GM23338 (cell line): ENCODE data around the gene IGSF9B. TPM values are rescaled to one million over a fixed set of nuclear protein-coding genes. Genes with fewer than 3 reads are reported as not detected.

Experiments used
- ATAC-seq: fragments of 200-7000 bp; cut with Tn5 transposase; 3 replicates; pipeline ENCODE4 v1.9.1; 2020
- DNase-seq: peaks from one replicate; pipeline ENCODE4 v3.0.0-alpha.2; 2015; ENCODE audit warnings: low spot score
- H2AFZ ChIP-seq: fragments of 200-600 bp; sonication (generic); 2 replicates; pipeline ENCODE4 v1.8.0; 2016; ENCODE audit warnings: antibody characterized with exemption, mild to moderate bottlenecking, moderate library complexity
- H3F3A ChIP-seq: fragments of 200-600 bp; sonication (generic); replicated peaks from 2 replicates; pipeline ENCODE4 v1.8.0; 2017; ENCODE audit warnings: antibody characterized with exemption, mixed run types, low read depth
- H3K27ac ChIP-seq: fragments of 200-600 bp; sonication (generic); 2 replicates; pipeline ENCODE4 v1.6.1; 2016; ENCODE audit warnings: low read depth
- H3K27me3 ChIP-seq: fragments of 200-600 bp; sonication (generic); 2 replicates; pipeline ENCODE4 v1.8.0; 2016; ENCODE audit warnings: mild to moderate bottlenecking, mixed run types, moderate library complexity; ENCODE audit not compliant: insufficient read depth
- H3K36me3 ChIP-seq: fragments of 200-600 bp; sonication (generic); 2 replicates; pipeline ENCODE4 v1.8.0; 2016; ENCODE audit warnings: mild to moderate bottlenecking; ENCODE audit not compliant: insufficient read depth
- H3K4me1 ChIP-seq: fragments of 200-600 bp; sonication (generic); 2 replicates; pipeline ENCODE4 v1.8.0; 2016; ENCODE audit warnings: mild to moderate bottlenecking, moderate library complexity; ENCODE audit not compliant: insufficient read depth
- H3K4me2 ChIP-seq: fragments of 200-600 bp; sonication (generic); 2 replicates; pipeline ENCODE4 v1.7.1; 2017; ENCODE audit warnings: mixed run types
- H3K4me3 ChIP-seq: fragments of 200-600 bp; sonication (generic); 2 replicates; pipeline ENCODE4 v1.6.1; 2016; ENCODE audit warnings: mixed run types
- H3K79me2 ChIP-seq: fragments of 200-600 bp; sonication (generic); replicated peaks from 2 replicates; pipeline ENCODE4 v1.8.0; 2017; ENCODE audit warnings: mild to moderate bottlenecking; ENCODE audit not compliant: insufficient read depth
- H3K9me2 ChIP-seq: fragments of 200-600 bp; sonication (generic); 2 replicates; pipeline ENCODE4 v1.8.0; 2017; ENCODE audit not compliant: insufficient read depth
- H4K20me1 ChIP-seq: fragments of 200-600 bp; sonication (generic); replicated peaks from 2 replicates; pipeline ENCODE4 v1.8.0; 2017; ENCODE audit warnings: mild to moderate bottlenecking; ENCODE audit not compliant: insufficient read depth
- H3K27ac Mint-ChIP-seq: 2 replicates; pipeline ENCODE4 v1.8.0; 2020; ENCODE audit warnings: inconsistent platforms, mild to moderate bottlenecking, moderate library complexity, mixed read lengths
- H3K27me3 Mint-ChIP-seq: 3 replicates; pipeline ENCODE4 v1.8.0; 2022; ENCODE audit warnings: low read depth, mild to moderate bottlenecking, moderate library complexity, mixed read lengths, inconsistent platforms; ENCODE audit not compliant: insufficient read depth, poor library complexity
- H3K36me3 Mint-ChIP-seq: 3 replicates; pipeline ENCODE4 v1.8.0; 2021; ENCODE audit warnings: low read depth, mild to moderate bottlenecking, inconsistent platforms, moderate library complexity, mixed read lengths
- H3K4me1 Mint-ChIP-seq: 3 replicates; pipeline ENCODE4 v1.8.0; 2020; ENCODE audit warnings: mild to moderate bottlenecking, inconsistent platforms, mixed read lengths
- H3K4me3 Mint-ChIP-seq: 3 replicates; pipeline ENCODE4 v1.8.0; 2021; ENCODE audit warnings: moderate library complexity, mild to moderate bottlenecking, inconsistent platforms, mixed read lengths
- H3K9me3 Mint-ChIP-seq: 3 replicates; pipeline ENCODE4 v1.8.0; 2020; ENCODE audit warnings: moderate library complexity, mild to moderate bottlenecking, inconsistent platforms, mixed read lengths
- CREB1 ChIP-seq: fragments of 250-450 bp; sonication (Bioruptor Pico); IDR thresholded peaks from 2 replicates; pipeline ENCODE4 v1.5.0; 2020; ENCODE audit warnings: low read depth, mild to moderate bottlenecking, moderate library complexity
- EZH2 ChIP-seq: fragments of 200-600 bp; sonication (generic); IDR thresholded peaks from one replicate; pipeline ENCODE4 v1.8.0; 2017; ENCODE audit warnings: antibody characterized with exemption, mild to moderate bottlenecking, low read depth; ENCODE audit not compliant: unreplicated experiment
- EZH2phosphoT487 ChIP-seq: fragments of 200-600 bp; sonication (generic); IDR thresholded peaks from one replicate; pipeline ENCODE4 v1.8.1; 2018; ENCODE audit warnings: antibody characterized with exemption; ENCODE audit not compliant: unreplicated experiment
- JUNB ChIP-seq: IDR thresholded peaks from one replicate; pipeline ENCODE4 v1.6.1; 2016; ENCODE audit warnings: antibody characterized with exemption; ENCODE audit not compliant: unreplicated experiment
- NANOG ChIP-seq: IDR thresholded peaks from 2 replicates; pipeline ENCODE4 v1.6.1; 2016; ENCODE audit warnings: antibody characterized with exemption, borderline replicate concordance
- polyA plus RNA-seq: library from polyadenylated mRNA; unstranded; fragments of >200 nt; fragmentation: Nextera tagmentation; extraction: Ambion mirVana; gene quantifications from 2 replicates; pipeline ENCODE4 v1.2.1, GENCODE V29; 2016
- total RNA-seq: library from RNA; depleted of rRNA; stranded (reverse); fragments of >200 nt; shearing (Covaris generic); gene quantifications from 2 replicates; pipeline ENCODE4 v1.2.3, GENCODE V29; 2014
- TF ChIP-seq, protein P1 (sequence below): fragments of 250-450 bp; sonication (Bioruptor Pico); IDR thresholded peaks from 2 replicates; pipeline ENCODE4 v1.5.0; 2020; ENCODE audit warnings: mild to moderate bottlenecking, moderate library complexity
- TF ChIP-seq, protein P2 (sequence below): IDR thresholded peaks from one replicate; pipeline ENCODE4 v1.6.1; 2018; ENCODE audit warnings: antibody characterized with exemption; ENCODE audit not compliant: unreplicated experiment
- TF ChIP-seq, protein P3 (sequence below): IDR thresholded peaks from 2 replicates; pipeline ENCODE4 v1.6.1; 2016; ENCODE audit warnings: antibody characterized with exemption

The IGSF9B gene
- total and polyA plus RNA-seq, 2 experiments from 2014 or later = 8.7 to 51.2 TPM

DNA sequence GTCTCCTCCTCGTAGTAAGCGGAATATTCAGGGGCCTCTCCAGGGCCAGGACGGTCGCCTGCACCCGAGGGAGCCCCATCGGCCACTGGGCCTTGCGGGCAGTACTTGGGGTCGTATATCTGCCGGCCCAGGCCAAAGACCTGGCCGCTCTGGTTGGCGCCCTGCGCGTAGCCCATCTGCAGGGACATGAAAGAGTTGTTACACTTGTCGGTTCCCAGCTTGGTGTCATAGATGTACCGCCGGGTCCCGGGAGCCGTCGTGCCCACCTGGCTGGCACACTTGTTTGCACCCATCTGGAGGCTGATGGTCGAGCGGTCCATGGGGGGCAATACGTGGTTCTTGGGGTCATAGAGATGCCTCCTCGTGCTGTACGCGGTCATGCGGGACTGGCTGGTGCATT, 92.0 kb downstream of the IGSF9B start:
- peaks cover 2% of the 10 kb centered on the region for H3K27me3 Mint-ChIP-seq
- H3K4me1 Mint-ChIP-seq = no peaks in the 10 kb centered on the region

DNA sequence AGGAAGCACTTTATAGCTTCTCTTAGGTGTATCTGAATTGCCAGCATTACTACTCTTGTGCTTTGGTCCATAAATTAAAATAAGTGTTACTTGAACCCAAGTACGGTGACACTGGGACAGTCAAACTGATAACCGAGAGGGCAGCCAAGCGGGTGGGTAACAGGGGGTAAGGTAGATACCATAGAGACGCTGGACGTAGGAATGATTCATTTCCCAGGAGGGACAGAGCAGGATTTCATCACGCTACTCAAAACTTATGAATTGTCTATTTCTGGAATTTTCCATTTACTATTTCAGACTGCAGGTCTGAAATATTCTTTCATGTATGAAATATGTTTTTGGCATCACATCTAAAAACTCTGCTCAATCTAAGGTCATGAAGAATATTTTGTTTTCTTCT, 96.6 kb downstream of the IGSF9B start:
- TF ChIP-seq, protein P1, sequence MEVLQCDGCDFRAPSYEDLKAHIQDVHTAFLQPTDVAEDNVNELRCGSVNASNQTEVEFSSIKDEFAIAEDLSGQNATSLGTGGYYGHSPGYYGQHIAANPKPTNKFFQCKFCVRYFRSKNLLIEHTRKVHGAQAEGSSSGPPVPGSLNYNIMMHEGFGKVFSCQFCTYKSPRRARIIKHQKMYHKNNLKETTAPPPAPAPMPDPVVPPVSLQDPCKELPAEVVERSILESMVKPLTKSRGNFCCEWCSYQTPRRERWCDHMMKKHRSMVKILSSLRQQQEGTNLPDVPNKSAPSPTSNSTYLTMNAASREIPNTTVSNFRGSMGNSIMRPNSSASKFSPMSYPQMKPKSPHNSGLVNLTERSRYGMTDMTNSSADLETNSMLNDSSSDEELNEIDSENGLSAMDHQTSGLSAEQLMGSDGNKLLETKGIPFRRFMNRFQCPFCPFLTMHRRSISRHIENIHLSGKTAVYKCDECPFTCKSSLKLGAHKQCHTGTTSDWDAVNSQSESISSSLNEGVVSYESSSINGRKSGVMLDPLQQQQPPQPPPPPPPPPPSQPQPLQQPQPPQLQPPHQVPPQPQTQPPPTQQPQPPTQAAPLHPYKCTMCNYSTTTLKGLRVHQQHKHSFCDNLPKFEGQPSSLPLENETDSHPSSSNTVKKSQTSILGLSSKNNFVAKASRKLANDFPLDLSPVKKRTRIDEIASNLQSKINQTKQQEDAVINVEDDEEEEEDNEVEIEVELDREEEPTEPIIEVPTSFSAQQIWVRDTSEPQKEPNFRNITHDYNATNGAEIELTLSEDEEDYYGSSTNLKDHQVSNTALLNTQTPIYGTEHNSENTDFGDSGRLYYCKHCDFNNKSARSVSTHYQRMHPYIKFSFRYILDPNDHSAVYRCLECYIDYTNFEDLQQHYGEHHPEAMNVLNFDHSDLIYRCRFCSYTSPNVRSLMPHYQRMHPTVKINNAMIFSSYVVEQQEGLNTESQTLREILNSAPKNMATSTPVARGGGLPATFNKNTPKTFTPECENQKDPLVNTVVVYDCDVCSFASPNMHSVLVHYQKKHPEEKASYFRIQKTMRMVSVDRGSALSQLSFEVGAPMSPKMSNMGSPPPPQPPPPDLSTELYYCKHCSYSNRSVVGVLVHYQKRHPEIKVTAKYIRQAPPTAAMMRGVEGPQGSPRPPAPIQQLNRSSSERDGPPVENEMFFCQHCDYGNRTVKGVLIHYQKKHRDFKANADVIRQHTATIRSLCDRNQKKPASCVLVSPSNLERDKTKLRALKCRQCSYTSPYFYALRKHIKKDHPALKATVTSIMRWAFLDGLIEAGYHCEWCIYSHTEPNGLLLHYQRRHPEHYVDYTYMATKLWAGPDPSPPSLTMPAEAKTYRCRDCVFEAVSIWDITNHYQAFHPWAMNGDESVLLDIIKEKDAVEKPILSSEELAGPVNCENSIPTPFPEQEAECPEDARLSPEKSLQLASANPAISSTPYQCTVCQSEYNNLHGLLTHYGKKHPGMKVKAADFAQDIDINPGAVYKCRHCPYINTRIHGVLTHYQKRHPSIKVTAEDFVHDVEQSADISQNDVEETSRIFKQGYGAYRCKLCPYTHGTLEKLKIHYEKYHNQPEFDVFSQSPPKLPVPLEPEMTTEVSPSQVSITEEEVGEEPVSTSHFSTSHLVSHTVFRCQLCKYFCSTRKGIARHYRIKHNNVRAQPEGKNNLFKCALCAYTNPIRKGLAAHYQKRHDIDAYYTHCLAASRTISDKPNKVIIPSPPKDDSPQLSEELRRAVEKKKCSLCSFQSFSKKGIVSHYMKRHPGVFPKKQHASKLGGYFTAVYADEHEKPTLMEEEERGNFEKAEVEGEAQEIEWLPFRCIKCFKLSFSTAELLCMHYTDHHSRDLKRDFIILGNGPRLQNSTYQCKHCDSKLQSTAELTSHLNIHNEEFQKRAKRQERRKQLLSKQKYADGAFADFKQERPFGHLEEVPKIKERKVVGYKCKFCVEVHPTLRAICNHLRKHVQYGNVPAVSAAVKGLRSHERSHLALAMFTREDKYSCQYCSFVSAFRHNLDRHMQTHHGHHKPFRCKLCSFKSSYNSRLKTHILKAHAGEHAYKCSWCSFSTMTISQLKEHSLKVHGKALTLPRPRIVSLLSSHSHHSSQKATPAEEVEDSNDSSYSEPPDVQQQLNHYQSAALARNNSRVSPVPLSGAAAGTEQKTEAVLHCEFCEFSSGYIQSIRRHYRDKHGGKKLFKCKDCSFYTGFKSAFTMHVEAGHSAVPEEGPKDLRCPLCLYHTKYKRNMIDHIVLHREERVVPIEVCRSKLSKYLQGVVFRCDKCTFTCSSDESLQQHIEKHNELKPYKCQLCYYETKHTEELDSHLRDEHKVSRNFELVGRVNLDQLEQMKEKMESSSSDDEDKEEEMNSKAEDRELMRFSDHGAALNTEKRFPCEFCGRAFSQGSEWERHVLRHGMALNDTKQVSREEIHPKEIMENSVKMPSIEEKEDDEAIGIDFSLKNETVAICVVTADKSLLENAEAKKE (CRISPR knock-in tag) = no peak
- TF ChIP-seq JUNB (no peak), NANOG (no peak), CREB1 (no peak), EZH2phosphoT487 (no peak), EZH2 (no peak)
- TF ChIP-seq, protein P2, sequence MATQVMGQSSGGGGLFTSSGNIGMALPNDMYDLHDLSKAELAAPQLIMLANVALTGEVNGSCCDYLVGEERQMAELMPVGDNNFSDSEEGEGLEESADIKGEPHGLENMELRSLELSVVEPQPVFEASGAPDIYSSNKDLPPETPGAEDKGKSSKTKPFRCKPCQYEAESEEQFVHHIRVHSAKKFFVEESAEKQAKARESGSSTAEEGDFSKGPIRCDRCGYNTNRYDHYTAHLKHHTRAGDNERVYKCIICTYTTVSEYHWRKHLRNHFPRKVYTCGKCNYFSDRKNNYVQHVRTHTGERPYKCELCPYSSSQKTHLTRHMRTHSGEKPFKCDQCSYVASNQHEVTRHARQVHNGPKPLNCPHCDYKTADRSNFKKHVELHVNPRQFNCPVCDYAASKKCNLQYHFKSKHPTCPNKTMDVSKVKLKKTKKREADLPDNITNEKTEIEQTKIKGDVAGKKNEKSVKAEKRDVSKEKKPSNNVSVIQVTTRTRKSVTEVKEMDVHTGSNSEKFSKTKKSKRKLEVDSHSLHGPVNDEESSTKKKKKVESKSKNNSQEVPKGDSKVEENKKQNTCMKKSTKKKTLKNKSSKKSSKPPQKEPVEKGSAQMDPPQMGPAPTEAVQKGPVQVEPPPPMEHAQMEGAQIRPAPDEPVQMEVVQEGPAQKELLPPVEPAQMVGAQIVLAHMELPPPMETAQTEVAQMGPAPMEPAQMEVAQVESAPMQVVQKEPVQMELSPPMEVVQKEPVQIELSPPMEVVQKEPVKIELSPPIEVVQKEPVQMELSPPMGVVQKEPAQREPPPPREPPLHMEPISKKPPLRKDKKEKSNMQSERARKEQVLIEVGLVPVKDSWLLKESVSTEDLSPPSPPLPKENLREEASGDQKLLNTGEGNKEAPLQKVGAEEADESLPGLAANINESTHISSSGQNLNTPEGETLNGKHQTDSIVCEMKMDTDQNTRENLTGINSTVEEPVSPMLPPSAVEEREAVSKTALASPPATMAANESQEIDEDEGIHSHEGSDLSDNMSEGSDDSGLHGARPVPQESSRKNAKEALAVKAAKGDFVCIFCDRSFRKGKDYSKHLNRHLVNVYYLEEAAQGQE = no peak
- TF ChIP-seq, protein P3, sequence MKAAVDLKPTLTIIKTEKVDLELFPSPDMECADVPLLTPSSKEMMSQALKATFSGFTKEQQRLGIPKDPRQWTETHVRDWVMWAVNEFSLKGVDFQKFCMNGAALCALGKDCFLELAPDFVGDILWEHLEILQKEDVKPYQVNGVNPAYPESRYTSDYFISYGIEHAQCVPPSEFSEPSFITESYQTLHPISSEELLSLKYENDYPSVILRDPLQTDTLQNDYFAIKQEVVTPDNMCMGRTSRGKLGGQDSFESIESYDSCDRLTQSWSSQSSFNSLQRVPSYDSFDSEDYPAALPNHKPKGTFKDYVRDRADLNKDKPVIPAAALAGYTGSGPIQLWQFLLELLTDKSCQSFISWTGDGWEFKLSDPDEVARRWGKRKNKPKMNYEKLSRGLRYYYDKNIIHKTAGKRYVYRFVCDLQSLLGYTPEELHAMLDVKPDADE = no peak
- H3K9me3 Mint-ChIP-seq = no peaks in the 10 kb centered on the region
- H3K4me3 ChIP-seq = no peak overlapping the region
- peaks cover 2% of the 10 kb centered on the region for H3K27me3 Mint-ChIP-seq
- H3K27ac Mint-ChIP-seq = no peak overlapping the region
- H3K4me1 Mint-ChIP-seq = peaks cover under 1% of the 10 kb centered on the region; the same call in 1 of the 3 replicates
- no peak overlapping the region for H3K4me2 ChIP-seq
- H2AFZ ChIP-seq = no peak overlapping the region
- H3K4me1 ChIP-seq = peaks cover 3% of the 10 kb centered on the region
- H3K27me3 ChIP-seq = no peaks in the 10 kb centered on the region
- no peaks in the 10 kb centered on the region for H3F3A ChIP-seq
- H3K4me3 Mint-ChIP-seq = no peak overlapping the region
- no peaks in the 10 kb centered on the region for H3K36me3 Mint-ChIP-seq
- no peak for ATAC-seq
- H3K27ac ChIP-seq = no peak overlapping the region
- no peaks in the 10 kb centered on the region for H3K79me2 ChIP-seq
- no peaks in the 10 kb centered on the region for H3K36me3 ChIP-seq
- no peak for DNase-seq
- no peaks in the 10 kb centered on the region for H4K20me1 ChIP-seq
- H3K9me2 ChIP-seq = no peaks in the 10 kb centered on the region

More for the DNA sequence above, 92.0 kb downstream of the IGSF9B start:
- Mint-ChIP-seq H3K27ac (no peak overlapping the region), H3K9me3 (no peaks in the 10 kb centered on the region), H3K4me3 (no peak overlapping the region), H3K36me3 (no peaks in the 10 kb centered on the region)
- Histone ChIP-seq H3K27me3 (no peaks in the 10 kb centered on the region), H3K36me3 (no peaks in the 10 kb centered on the region), H3K4me1 (no peaks in the 10 kb centered on the region), H3K4me2 (no peak overlapping the region), H3F3A (no peaks in the 10 kb centered on the region), H3K79me2 (no peaks in the 10 kb centered on the region), H3K27ac (no peak overlapping the region), H3K9me2 (0 out of 2 replicates have a peak, but pooled peaks cover 2% of the 10 kb centered on the region), H4K20me1 (no peaks in the 10 kb centered on the region), H3K4me3 (no peak overlapping the region), H2AFZ (no peak overlapping the region)
- DNase-seq (no peak), ATAC-seq (no peak)
- TF ChIP-seq EZH2 = no peak
